NCI-H524 treated with DMSO at 0.1 percent for 48 hours (cell line): ENCODE results near the gene DUS1L.

ENCODE experiments used
- DNase-seq: peaks from one replicate; lab custom pipeline; 2025; lab: John Stamatoyannopoulos, UW

Gene DUS1L

GRCh38 chr17:82100502-82101298, 35.1 kb upstream of the DUS1L start:
- DNase-seq, result no peak

DNA sequence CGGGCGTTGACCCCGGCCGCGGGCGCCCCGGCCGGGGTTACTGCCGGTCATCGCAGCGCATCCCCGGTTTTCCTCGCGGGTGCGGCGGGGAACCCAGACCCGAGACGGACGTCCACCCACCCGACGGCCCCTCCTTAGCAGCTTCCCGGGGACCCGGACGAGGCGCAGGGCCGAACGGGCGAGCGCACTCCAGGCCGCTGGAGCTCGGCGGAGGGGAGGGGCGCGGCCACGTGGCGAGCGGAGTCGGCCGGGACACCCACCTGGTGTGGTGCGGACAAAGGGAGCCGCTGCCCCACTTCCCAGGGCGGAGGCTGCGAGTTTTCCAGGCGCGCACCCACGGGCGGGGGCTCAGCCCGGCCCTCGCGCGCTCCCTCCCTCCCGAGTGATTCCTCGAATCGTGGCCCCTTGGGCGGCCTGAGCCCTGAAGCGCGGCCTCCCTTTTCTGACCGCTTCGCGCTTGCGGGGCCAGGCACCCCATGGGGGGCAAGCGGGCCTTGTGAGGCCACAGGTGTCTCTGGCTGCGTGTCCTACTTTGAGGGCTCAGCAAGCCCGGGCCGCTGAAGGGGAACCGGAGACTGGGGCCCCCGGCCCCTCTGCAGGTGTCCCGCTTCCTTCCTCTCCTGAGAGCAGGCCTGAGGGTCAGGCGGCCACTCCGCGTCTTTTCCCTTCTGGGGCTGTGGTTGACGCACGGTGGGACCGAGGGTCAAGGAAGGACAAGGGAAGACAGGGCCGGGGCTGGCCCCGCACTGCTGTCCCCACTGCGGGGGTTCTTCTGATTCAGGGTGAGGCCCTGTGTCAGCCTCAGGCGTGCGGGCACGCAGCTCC, 33.5 kb upstream of the DUS1L start:
- DNase-seq, result no peak

- DNase-seq, result peak; percentile 70
Observed at GRCh38 chr17:82098169-82098938, 32.8 kb upstream of the DUS1L start, which contains the start of gene FASN. TSS of gene FASN (minus strand) at chr17:82098236. CDS start at chr17:82096445, 1,791 bp downstream.

DNA sequence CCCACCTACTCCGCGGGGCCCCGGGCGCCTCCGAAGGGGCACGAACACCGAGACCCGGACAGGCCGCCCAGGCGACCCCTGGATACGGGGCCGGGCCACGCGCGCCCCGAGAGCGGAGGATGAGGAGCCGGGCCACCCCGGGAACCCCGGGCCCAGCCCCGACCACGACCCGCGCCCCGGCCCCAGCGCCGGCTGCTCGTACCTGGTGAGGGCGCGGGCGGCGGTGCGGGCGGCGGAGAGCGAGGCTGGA, 32.2 kb upstream of the DUS1L start:
- DNase-seq, result no peak

- DNase-seq, result no peak
Observed at GRCh38 chr17:82097184-82097918, 31.7 kb upstream of the DUS1L start.

GRCh38 chr17:82096709-82097183, 31.1 kb upstream of the DUS1L start:
- DNase-seq, result no peak

DNA sequence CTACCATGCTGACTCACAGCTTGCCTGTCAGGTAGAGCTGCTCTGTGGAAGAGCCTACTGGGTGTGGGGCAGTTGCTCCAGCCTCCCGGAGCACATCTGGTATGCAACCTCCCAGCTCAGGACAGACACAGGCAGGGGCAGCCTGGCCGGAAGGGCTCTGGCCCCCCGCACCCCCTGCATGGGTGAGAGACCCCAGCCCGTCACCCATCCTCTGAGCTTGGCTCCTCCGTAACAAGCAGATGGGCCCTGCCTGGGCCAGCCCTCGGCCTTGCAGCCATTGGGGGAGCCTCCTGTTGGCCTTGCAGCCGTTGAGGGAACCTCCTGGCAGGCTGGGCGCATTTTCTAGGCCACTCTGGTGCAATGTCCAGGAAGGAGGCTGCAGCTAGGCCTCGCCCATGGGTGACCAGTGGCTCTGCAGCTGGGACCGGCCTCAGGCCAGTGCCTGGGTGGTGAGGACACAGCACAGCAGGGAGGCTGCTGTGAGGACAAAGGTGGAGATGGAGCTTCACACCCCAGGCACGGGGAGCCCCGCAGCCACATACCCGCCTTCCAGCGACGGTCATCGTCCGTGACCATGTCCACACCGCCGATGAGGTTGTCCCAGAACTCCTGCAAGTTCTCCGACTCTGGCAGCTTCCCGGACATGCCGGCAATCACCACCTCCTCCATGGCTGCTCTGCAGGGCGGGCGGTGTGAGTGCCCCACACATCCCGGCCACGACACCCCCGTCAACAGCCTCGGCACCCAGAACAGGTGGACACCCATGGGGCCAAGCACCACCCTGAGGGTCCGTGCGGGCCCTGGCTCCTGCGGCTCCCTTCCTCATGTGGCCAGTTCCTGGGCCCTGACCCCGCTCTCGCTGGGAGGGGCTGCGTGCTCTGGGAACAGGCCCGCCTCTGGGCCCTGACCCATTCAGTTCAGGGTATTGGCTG, 30.4 kb upstream of the DUS1L start:
- DNase-seq, result no peak

- no peak for DNase-seq
Observed at GRCh38 chr17:82094931-82095776, 29.6 kb upstream of the DUS1L start.

GRCh38 chr17:82092995-82093751, 27.6 kb upstream of the DUS1L start:
- no peak for DNase-seq

DNA sequence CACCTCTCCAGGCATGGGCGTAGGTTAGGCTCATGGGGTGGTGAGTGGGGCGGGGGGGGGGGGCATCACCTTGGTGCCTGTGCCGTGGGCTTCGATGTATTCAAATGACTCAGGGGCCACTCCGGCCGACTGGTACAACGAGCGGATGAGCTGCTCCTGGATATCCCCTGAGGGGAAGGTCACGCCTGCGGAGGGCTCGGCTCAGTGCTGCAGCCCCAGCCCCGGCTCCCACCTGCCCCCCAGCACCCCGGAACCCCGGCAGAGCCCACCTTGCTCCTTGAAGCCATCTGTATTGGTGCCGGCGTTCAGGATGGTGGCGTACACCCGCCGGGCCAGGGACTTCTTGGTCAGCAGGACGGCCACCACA, 27.0 kb upstream of the DUS1L start:
- no peak for DNase-seq

DNA sequence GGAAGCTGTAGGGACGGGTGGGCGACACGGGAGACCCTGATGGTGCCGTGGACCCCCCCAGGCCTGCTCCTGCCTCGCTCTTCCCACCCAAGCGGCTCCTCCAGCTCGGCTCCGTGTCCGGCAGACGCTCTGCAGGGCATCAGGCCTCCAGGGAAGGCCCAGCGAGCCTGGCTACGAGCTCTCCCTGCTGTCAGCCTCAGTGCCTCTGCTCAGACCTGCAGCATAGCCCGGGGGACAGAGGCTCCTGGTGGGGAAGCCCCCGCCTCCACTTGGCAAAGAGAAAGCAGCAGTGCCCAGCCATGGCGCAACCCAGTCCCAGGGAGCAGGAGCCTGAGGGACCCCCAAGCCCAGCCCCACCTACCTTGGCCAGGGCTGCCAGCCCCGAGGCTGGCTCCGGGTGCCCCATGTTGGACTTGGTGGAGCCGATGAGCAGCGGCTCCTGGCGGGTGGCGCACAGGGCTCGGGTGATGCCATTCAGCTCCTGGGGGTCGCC, 26.5 kb upstream of the DUS1L start:
- DNase-seq, result no peak

DNA sequence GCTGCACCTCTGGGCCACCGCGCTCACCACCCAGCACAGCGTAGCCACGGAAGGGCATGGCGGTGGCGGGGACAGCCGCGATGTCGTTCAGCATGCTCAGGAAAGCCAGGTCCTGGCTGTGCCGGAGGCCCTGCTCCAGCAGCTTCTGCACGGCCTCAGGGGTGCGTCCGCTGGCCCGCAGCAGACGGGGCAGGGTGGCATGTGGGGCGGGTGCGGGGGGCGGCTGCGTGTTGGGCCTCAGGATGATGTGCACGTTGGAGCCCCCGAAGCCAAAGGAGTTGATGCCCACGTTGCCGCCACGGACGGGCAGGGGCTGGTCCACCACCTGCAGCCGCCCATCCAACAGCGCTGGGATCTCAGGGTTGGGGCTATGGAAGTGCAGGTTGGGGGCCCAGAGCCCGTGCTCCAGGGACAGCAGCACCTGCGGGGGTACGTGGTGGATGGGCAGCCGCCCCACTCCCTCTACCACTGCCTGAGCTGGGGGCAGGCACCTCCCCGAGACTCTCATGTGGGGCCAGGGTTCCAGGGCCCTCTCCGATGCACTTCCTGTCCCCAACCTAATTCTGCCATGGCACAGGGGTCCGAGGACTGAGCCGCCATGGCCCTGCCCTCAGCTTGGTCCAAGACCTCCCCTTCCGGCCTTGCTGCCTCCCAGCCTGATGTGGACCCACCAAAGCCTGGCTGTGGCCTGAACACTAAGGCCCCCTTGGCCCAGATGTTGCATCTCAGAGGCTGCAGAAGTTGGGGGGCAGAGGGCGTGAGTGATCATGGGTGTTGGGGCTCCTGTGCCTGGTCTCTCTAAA, 25.9 kb upstream of the DUS1L start:
- DNase-seq, result no peak

DNA sequence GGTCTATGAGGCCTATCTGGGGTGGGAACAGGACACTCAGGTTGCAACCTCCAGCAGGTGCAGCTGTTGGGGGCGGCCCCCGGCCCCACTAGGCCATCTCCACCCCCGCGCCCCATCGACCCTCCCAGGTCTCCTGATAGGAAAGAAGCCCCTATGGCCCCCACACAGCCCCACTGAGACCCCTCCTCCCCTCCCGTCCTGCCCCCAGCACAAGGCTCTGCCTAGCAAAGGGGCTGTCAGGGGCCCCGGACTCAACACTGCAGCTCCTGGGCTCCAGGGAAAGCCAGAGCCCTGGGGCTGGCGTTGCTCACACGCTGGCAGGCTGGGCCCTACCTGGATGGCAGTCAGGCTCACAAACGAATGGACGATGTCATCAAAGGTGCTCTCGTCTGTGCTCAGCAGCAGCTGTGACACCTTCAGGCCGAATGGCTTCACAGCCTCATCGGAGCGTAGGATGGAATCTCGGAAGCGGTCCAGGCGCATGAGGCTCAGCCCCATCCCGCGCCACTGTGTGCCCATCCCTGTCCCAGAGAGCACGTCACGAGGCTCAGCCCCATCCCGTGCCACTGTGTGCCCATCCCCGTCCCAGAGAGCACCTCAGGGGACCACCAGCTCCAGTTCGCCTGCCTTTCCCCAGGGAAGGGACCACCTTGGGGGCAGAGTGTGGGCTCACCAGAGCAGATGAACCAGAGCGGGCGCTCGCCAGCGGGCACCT, 25.1 kb upstream of the DUS1L start:
- DNase-seq, result no peak

DNA sequence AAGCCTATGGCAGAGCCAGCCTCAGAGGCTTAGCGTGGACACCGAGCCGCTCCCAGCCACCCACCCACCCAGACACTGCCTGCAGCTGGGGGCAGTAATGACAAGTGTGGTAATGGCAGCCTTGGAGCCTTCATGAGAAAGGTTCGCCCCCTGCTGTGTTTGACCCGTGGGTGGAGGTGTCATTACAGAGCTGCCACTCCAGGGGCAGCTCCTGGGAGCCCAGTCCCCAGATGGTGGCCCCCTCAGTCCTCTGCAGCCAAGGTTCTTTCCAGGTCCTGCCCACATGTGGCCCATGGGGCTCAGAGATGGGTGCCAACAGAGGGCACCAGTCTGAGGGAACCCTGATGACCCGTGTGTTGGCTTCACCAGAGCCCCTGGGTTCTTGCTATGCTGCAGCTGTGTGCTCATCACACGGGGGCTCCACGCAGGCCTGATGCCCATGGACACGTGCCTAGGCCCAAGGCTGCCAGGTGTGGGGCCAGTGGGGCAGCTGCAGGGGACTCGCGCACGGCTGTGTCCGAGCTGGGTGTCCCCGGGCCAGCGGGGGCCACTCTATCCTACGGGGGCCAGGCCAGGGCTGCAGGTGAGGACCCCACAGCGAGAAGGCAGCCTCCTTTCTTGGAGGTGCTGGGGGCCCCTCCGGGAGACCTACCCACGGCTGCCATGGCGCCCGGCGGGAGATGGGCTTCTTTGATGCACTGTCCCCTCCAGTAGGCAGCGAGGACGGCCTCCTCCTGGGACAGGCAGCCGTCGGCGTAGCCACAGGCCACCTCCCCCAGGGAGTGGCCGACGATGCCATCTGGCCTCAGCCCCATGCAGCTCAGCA, 24.3 kb upstream of the DUS1L start:
- DNase-seq, result no peak

DNA sequence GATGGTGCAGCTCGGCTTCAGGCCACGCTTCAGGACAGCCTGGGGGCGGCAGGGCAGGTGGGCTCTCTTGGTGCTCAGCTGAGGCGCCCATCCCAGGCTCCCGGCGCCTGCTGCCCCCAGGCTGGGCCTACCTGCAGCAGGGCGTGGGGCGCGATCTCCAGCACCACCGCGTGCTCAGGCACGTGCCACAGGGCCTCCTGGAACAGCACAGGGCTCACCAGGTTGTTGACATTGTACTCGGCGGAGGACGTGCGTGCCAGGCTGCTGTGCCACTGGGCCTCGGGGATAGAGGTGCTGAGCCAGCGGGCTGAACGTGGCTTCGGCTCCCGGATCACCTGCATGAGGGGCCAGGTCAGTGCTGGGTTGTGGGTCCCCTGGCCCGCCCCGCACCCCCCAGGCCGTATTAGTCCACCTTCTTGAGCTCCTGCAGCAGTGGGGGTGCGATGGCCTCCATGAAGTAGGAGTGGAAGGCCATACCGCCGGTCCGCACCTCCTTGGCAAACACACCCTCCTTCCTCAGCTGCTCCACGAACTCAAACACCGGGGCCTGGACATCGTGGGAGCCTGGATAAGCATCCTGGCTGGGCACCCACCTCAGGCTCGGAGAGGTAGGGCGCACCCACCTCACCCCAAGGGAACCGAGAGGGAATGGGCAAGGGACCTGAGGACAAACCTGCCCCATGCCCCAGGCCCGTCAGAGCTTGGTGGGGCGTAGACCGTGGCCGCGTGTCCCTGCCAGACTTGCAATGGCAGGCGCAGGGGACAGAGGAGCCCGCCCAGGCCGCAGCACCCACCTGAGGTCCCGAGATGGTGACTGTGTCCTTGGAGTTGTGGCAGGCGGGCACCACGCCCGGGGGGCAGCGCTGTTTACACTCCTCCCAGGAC, 23.5 kb upstream of the DUS1L start:
- no peak for DNase-seq
